Right atrium auricular region (tissue), 2 donors: ENCODE results near the gene TBATA. TPM values are rescaled to one million over a fixed set of nuclear protein-coding genes. Genes with fewer than 3 reads are reported as not detected.
"Not testable (repeated sequence)": the region's sequence is repeated elsewhere in the genome, so short reads cannot be mapped to it uniquely, and the experiment has no call there.

Experiments
- DNase-seq: peaks from one replicate; pipeline ENCODE4 v3.0.0-alpha.2; 2019; ENCODE audit warnings: low spot score
- H3K27ac ChIP-seq, 2 donors: fragments of 200-600 bp; sonication (generic); 1 replicate in 1 of 2; 2 replicates in 1 of 2; pipeline ENCODE4 v1.5.1; 2016 to 2019
- H3K27me3 ChIP-seq, 2 donors: fragments of 200-600 bp; sonication (generic); one replicate each; pipeline versions ENCODE4 v1.5.1 to v1.6.0; 2017 to 2019
- H3K36me3 ChIP-seq: fragments of 200-600 bp; sonication (generic); one replicate; pipeline ENCODE4 v1.5.1; 2016
- H3K4me1 ChIP-seq, 2 donors: fragments of 200-600 bp; sonication (generic); one replicate each; pipeline versions ENCODE4 v1.5.1 to v1.6.0; 2017 to 2019
- H3K4me3 ChIP-seq, 2 donors: fragments of 200-600 bp; sonication (generic); 1 replicate in 1 of 2; 2 replicates in 1 of 2; pipeline ENCODE4 v1.5.1; 2017 to 2019; ENCODE audit warnings: mild to moderate bottlenecking in 1 of 2, moderate library complexity in 1 of 2
- H3K9me3 ChIP-seq, 2 donors: fragments of 200-600 bp; sonication (generic); one replicate each; pipeline ENCODE4 v1.5.1; 2019
- total RNA-seq, 2 donors: library from RNA; depleted of rRNA; stranded (reverse); fragments of >200 nt; gene quantifications; one replicate each; pipeline ENCODE4 v1.1.0, GENCODE V29; 2016
- TF ChIP-seq, protein P1 (sequence below), 2 donors: fragments of 200-600 bp; sonication (generic); IDR thresholded peaks; one replicate each; pipeline ENCODE4 v1.5.1; 2019; ENCODE audit warnings: antibody characterized with exemption in 2 of 2

TBATA gene
- total RNA-seq, 2 donors from 2014 or later, result not detected

DNA sequence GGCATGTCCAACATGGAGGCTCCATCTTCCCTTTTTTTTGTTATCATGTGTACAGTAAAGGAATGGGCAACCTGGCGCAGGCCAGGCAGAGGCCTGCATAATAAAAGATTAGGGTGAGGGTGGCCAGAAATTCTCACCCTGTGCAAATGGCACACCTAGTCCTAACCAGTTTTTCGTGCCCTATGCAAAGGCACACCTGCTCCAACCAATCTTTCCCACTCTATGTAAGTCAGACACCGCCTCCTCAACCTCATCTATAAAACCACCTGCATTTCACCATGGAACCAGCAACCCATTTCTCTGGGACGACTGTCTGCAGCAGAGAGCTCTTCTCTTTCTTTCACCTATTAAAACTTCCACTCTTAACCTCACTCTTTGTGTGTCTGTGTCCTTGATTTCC lies 16.1 kb downstream of the TBATA start:
- H3K4me1 ChIP-seq, result no peaks in the 10 kb centered on the region
- TF ChIP-seq, protein P1, sequence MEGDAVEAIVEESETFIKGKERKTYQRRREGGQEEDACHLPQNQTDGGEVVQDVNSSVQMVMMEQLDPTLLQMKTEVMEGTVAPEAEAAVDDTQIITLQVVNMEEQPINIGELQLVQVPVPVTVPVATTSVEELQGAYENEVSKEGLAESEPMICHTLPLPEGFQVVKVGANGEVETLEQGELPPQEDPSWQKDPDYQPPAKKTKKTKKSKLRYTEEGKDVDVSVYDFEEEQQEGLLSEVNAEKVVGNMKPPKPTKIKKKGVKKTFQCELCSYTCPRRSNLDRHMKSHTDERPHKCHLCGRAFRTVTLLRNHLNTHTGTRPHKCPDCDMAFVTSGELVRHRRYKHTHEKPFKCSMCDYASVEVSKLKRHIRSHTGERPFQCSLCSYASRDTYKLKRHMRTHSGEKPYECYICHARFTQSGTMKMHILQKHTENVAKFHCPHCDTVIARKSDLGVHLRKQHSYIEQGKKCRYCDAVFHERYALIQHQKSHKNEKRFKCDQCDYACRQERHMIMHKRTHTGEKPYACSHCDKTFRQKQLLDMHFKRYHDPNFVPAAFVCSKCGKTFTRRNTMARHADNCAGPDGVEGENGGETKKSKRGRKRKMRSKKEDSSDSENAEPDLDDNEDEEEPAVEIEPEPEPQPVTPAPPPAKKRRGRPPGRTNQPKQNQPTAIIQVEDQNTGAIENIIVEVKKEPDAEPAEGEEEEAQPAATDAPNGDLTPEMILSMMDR (IDR thresholded peaks at IDR 0.05), result no peak
- DNase-seq, result no peak
- no peaks in the 10 kb centered on the region for H3K36me3 ChIP-seq
- no peaks in the 10 kb centered on the region for H3K9me3 ChIP-seq
- H3K4me3 ChIP-seq, result no peak overlapping the region
- H3K27ac ChIP-seq, result no peak overlapping the region
- no peaks in the 10 kb centered on the region for H3K27me3 ChIP-seq

DNA sequence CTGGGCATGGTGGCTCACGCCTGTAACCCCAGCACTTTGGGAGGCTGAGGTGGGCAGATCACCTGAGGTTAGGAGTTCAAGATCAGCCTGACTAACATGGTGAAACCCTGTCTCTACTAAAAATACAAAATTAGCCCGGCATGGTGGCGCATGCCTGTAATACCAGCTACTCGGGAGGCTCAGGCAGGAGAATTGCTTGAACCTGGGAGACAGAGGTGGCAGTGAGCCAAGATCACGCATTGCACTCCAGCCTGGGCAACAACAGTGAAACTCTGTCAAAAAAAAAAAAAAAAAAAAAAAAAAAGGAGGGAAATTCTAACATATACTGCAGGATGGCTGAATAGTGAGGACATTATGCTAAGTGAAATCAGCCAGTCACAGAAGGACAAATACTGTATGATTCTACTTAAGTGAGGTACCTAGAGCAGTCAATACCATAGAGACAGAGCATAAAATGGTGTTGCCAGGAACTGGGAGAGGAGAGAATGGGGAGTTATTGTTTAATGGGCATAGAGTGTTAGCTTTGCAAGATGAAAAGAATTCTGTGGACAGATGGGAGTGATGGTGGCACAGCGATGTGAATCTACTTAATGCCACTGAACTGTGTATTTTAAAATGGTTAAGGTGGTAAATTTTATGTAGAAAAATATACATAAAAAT lies 17.0 kb downstream of the TBATA start:
- H3K27me3 ChIP-seq, H3K9me3 ChIP-seq, H3K36me3 ChIP-seq, H3K4me3 ChIP-seq, DNase-seq, H3K4me1 ChIP-seq, H3K27ac ChIP-seq: not testable (repeated sequence)

DNA sequence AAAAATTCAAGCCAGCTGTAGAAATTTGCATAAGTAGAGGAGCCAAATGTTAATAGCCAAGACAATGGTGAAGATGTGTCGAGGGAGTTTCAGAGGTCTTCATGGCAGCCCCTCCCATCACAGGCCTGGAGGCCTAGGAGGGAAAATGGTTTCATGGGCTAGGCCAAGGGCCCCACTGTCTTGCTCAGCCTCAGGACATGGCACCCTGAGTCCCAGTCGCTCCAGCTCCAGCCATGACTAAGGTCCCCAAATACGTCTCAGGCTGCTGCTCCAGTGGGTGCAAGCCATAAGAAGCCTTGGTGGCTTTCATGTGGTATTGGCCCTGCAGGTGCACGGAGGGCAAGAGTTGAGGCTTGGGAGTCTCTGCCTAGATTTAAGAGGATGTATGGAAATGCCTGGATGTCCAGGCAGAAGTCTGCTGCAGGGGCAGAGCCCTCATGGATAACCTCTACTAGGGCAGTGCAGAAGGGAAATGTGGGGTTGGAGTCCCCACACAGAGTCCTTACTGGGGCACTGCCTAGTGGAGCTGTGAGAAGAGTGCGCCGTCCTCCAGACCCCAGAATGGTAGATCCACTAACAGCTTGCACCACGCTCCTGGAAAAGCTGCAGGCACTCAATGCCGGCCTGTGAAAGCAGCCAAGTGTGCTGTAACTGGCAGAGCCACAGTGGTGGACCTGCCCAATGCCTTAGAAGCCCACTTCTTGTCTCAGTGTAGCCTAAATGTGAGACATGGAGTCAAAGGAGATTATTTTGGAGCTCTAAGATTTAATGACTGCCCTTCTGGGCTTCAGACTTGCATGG lies 19.2 kb downstream of the TBATA start:
- no peak overlapping the region for H3K4me3 ChIP-seq
- H3K27me3 ChIP-seq, result no peaks in the 10 kb centered on the region
- H3K27ac ChIP-seq, result no peak overlapping the region
- no peaks in the 10 kb centered on the region for H3K36me3 ChIP-seq
- no peaks in the 10 kb centered on the region for H3K4me1 ChIP-seq
- H3K9me3 ChIP-seq, result no peaks in the 10 kb centered on the region
- DNase-seq, result no peak
- TF ChIP-seq, protein P1 (IDR thresholded peaks at IDR 0.05), result no peak

DNA sequence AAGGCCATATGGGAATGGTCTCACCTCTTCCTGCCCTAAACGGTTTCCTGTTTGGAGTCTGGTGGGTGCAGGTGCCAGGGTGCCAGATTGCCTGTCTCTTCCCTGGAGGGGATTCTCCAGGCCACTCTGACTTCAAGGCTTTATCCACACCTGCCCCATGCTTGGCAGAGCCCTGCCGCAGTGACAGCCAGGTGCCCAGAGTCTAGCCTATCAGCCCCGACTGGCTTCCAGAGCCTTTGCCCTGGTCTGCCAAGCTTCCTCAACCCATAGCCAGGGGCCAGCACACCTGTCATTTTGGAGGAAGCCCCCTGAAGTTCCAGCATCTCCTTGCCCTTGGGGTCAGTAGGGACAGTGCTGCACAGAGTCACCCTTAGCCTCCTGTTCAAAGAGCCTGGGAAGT lies 21.6 kb downstream of the TBATA start:
- TF ChIP-seq, protein P1 (IDR thresholded peaks at IDR 0.05), result no peak
- no peak for DNase-seq
- Histone ChIP-seq H3K4me1 (no peaks in the 10 kb centered on the region), H3K9me3 (no peaks in the 10 kb centered on the region), H3K36me3 (no peaks in the 10 kb centered on the region), H3K4me3 (no peak overlapping the region), H3K27ac (no peak overlapping the region), H3K27me3 (no peaks in the 10 kb centered on the region)

DNA sequence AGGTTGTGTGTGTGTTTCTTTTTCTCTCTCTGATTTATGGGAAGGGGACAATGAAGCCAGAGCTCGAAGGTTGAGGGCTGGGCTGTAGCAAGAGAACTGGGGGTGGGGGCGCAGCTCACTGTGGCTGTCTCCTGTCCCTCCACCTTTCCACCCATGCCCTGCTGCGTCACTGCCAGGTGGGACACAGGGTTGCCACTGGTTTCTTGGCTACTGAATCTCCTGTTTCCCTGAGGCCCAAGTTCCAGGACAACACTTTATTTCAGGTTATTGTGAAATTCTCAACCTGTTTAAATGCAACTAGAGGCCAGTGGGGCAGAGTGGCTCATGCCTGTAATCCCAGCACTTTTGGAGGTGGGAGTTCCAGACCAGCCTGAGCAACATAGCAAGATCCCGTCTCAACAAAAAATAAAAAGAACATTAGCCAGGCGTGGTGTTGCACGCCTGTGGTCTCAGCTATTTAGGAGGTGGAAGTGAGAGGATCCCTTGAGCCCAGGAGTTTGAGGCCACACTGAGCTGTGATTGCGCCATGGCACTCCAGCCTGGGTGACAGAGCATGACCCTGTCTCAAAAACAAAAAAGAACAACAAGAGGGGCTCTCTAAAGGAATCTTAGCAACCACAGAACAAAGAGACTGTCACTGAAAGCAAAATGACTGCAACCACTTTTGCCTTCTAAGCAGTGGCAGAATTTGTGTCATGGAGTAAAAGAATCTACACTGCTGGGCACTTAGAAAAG lies 22.6 kb downstream of the TBATA start:
- Histone ChIP-seq H3K36me3 (no peaks in the 10 kb centered on the region), H3K27me3 (no peaks in the 10 kb centered on the region), H3K27ac (no peak overlapping the region), H3K4me1 (no peaks in the 10 kb centered on the region), H3K9me3 (no peaks in the 10 kb centered on the region), H3K4me3 (no peak overlapping the region)
- no peak for DNase-seq
- TF ChIP-seq, protein P1 (IDR thresholded peaks at IDR 0.05), result no peak

DNA sequence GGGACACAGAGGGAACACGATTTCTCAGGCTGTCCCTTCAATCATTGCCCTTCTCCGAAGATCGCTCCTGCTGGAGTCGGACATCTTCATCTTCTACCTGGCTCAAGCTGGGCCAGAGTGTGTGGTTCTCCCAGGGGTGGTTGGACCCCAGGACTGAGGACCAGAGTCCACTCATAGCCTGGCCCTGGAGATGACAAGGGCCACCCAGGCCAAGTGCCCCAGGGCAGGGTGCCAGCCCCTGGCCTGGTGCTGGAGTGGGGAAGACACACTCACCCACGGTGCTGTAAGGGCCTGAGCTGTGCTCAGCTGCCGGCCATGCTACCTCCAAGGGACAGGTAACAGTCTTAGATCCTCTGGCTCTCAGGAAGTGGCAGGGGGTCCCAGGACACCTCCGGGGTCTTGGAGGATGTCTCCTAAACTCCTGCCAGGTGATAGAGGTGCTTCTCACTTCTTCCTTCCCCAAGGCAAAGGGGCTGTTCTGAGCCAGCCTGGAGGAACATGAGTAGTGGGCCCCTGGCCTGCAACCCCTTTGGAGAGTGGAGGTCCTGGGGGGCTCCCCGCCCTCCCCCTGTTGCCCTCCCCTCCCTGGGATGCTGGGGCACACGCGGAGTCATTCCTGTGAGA lies 23.3 kb downstream of the TBATA start:
- DNase-seq, result no peak

More for the DNA sequence above, 23.3 kb downstream of the TBATA start:
- Histone ChIP-seq H3K36me3 (no peaks in the 10 kb centered on the region), H3K27me3 (no peaks in the 10 kb centered on the region), H3K27ac (no peak overlapping the region), H3K4me1 (no peaks in the 10 kb centered on the region), H3K4me3 (no peak overlapping the region), H3K9me3 (no peaks in the 10 kb centered on the region)
- TF ChIP-seq, protein P1 (IDR thresholded peaks at IDR 0.05), result no peak
